Endodermal cell (in vitro differentiated cells): ENCODE measurements around the gene TIAM1. TPM values are rescaled to one million over a fixed set of nuclear protein-coding genes. Genes with fewer than 3 reads are reported as not detected.

Experiments
- DNase-seq: peaks from one replicate; pipeline ENCODE4 v3.0.0-alpha.2; 2017
- H3K27ac ChIP-seq: 2 replicates; pipeline ENCODE4 v1.5.1; 2013; ENCODE audit warnings: mild to moderate bottlenecking, low read depth, low read length, moderate library complexity
- H3K27me3 ChIP-seq: 2 replicates; pipeline ENCODE4 v1.6.1; 2013; ENCODE audit warnings: mild to moderate bottlenecking, low read length, moderate library complexity; ENCODE audit not compliant: insufficient read depth, control insufficient read depth, poor library complexity, severe bottlenecking
- H3K36me3 ChIP-seq: 2 replicates; pipeline ENCODE4 v1.7.0; 2013; ENCODE audit warnings: mild to moderate bottlenecking, low read length, moderate library complexity; ENCODE audit not compliant: control insufficient read depth, insufficient read depth
- H3K4me1 ChIP-seq: one replicate; pipeline ENCODE4 v1.7.0; 2013; ENCODE audit warnings: low read length; ENCODE audit not compliant: control insufficient read depth, insufficient read depth
- H3K4me3 ChIP-seq: 2 replicates; pipeline ENCODE4 v1.5.1; 2013; ENCODE audit warnings: mild to moderate bottlenecking, low read length, moderate library complexity
- H3K9ac ChIP-seq: 2 replicates; pipeline ENCODE4 v1.6.1; 2013; ENCODE audit warnings: mild to moderate bottlenecking, low read length, moderate library complexity; ENCODE audit not compliant: poor library complexity, severe bottlenecking; ENCODE audit errors: extremely low read depth
- H3K9me3 ChIP-seq: 2 replicates; pipeline ENCODE4 v1.6.1; 2013; ENCODE audit warnings: mild to moderate bottlenecking, low read length, moderate library complexity; ENCODE audit not compliant: control insufficient read depth
- H3K27ac Mint-ChIP-seq: 2 replicates; pipeline ENCODE4 v1.8.0; 2020; ENCODE audit warnings: mixed read lengths
- H3K27me3 Mint-ChIP-seq: 2 replicates; pipeline ENCODE4 v1.8.0; 2021; ENCODE audit warnings: mild to moderate bottlenecking, mixed read lengths; ENCODE audit not compliant: insufficient read depth
- H3K36me3 Mint-ChIP-seq: 2 replicates; pipeline ENCODE4 v1.8.0; 2020; ENCODE audit warnings: low read depth, mixed read lengths
- H3K4me1 Mint-ChIP-seq: 2 replicates; pipeline ENCODE4 v1.8.0; 2020; ENCODE audit warnings: mixed read lengths
- H3K4me3 Mint-ChIP-seq: 2 replicates; pipeline ENCODE4 v1.8.0; 2020; ENCODE audit warnings: mild to moderate bottlenecking, moderate library complexity, mixed read lengths
- H3K9me3 Mint-ChIP-seq: 2 replicates; pipeline ENCODE4 v1.8.0; 2020; ENCODE audit warnings: mild to moderate bottlenecking, mixed read lengths
- WGBS, 2 experiments: methylation state at CpG; one replicate each; pipeline versions ENCODE4 v1.1.5 to v1.1.7; 2013; ENCODE audit warnings: missing lambda C conversion rate in 2 of 2, mixed read lengths in 1 of 2; ENCODE audit not compliant: insufficient coverage in 1 of 2, insufficient read length in 1 of 2; 5-methylcytosine and 5-hydroxymethylcytosine counted together
- total RNA-seq, 2 donors: library from RNA; stranded (reverse); fragmentation: NEBNext Ultra II Directional in 1 of 2; extraction: Animal tissue kit (Norgen Biotek cat#: 25700) in 1 of 2; gene quantifications; 2 replicates in 1 of 2; 3 replicates in 1 of 2; pipeline ENCODE4 v1.2.1, GENCODE V29; 2021
- TF ChIP-seq, protein P1 (sequence below): fragments of 200-600 bp; sonication (generic); conservative IDR thresholded peaks from 2 replicates; pipeline ENCODE4 v1.5.0; 2021; ENCODE audit warnings: antibody characterized with exemption, mild to moderate bottlenecking

Gene TIAM1
- total RNA-seq, 2 donors from 2014 or later: 29.4 to 33.3 TPM

DNA sequence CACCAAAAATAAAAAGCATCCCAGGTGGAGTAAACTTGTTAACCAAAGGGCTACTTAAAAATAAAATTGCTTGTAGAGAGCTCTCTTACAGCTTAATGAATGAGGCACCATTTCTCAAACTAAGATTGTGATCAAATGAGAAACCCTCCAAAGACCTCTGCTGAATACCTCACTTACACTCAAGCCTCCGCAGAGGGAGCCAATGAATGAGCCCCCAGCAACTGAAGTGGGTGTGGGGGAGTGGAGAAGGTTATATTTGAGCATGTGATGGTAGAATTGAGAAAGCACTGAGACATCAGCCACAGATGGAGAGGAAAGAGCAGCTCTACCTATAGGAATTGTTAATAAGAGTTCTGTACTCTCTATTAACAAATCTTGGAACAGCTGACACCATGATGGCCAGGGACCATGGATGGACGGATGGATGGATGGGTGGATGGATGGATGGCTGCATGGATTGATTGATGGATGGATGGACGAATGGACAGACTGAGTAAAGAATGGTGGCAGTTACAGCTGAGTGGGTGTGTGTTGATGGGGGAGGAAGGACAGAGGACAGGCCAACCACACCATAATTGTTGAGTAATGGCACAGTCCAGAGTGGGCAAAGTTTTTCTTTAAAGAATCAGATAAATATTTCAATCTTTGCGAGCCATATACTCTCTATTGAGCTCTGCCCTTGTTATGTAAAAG is 20.3 kb upstream of the TIAM1 start:
- no peaks in the 10 kb centered on the region for H3K36me3 Mint-ChIP-seq
- Histone ChIP-seq H3K4me1 (no peaks in the 10 kb centered on the region), H3K9ac (no peak overlapping the region), H3K36me3 (no peaks in the 10 kb centered on the region), H3K4me3 (no peak overlapping the region), H3K27me3 (no peaks in the 10 kb centered on the region), H3K9me3 (no peaks in the 10 kb centered on the region), H3K27ac (no peak overlapping the region)
- H3K9me3 Mint-ChIP-seq: no peaks in the 10 kb centered on the region
- WGBS, 2 experiments: 89% methylated on average over 1 to 4 of the region's 4 CpGs
- peaks cover 3% of the 10 kb centered on the region for H3K4me1 Mint-ChIP-seq
- DNase-seq: no peak
- H3K4me3 Mint-ChIP-seq: no peak overlapping the region
- no peak overlapping the region for H3K27ac Mint-ChIP-seq
- H3K27me3 Mint-ChIP-seq: no peaks in the 10 kb centered on the region
- TF ChIP-seq, protein P1, sequence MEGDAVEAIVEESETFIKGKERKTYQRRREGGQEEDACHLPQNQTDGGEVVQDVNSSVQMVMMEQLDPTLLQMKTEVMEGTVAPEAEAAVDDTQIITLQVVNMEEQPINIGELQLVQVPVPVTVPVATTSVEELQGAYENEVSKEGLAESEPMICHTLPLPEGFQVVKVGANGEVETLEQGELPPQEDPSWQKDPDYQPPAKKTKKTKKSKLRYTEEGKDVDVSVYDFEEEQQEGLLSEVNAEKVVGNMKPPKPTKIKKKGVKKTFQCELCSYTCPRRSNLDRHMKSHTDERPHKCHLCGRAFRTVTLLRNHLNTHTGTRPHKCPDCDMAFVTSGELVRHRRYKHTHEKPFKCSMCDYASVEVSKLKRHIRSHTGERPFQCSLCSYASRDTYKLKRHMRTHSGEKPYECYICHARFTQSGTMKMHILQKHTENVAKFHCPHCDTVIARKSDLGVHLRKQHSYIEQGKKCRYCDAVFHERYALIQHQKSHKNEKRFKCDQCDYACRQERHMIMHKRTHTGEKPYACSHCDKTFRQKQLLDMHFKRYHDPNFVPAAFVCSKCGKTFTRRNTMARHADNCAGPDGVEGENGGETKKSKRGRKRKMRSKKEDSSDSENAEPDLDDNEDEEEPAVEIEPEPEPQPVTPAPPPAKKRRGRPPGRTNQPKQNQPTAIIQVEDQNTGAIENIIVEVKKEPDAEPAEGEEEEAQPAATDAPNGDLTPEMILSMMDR: no peak

GRCh38 chr21:31363720-31364119 is 19.7 kb upstream of the TIAM1 start:
- Mint-ChIP-seq H3K27ac (no peak overlapping the region), H3K4me1 (peaks cover 3% of the 10 kb centered on the region), H3K27me3 (no peaks in the 10 kb centered on the region), H3K9me3 (peaks cover 2% of the 10 kb centered on the region), H3K4me3 (no peak overlapping the region), H3K36me3 (no peaks in the 10 kb centered on the region)
- TF ChIP-seq, protein P1: no peak
- Histone ChIP-seq H3K4me1 (no peaks in the 10 kb centered on the region), H3K9ac (no peak overlapping the region), H3K27ac (no peak overlapping the region), H3K9me3 (no peaks in the 10 kb centered on the region), H3K36me3 (no peaks in the 10 kb centered on the region), H3K4me3 (no peak overlapping the region), H3K27me3 (no peaks in the 10 kb centered on the region)
- no peak for DNase-seq
- WGBS, 2 experiments: 100% methylated on average over 1 of the region's 1 CpG; no CpG with 5 or more reads in 1 of the 2 experiments

GRCh38 chr21:31360717-31361116 is 16.7 kb upstream of the TIAM1 start:
- H3K4me3 ChIP-seq: no peak overlapping the region
- Mint-ChIP-seq H3K4me3 (no peak overlapping the region), H3K9me3 (peaks cover 2% of the 10 kb centered on the region), H3K36me3 (no peaks in the 10 kb centered on the region), H3K4me1 (peaks cover 3% of the 10 kb centered on the region), H3K27ac (no peak overlapping the region), H3K27me3 (no peaks in the 10 kb centered on the region)
- no peaks in the 10 kb centered on the region for H3K36me3 ChIP-seq
- TF ChIP-seq, protein P1: no peak
- H3K4me1 ChIP-seq: no peaks in the 10 kb centered on the region
- no peaks in the 10 kb centered on the region for H3K27me3 ChIP-seq
- H3K9ac ChIP-seq: no peak overlapping the region
- DNase-seq: no peak
- H3K27ac ChIP-seq: no peak overlapping the region
- H3K9me3 ChIP-seq: no peaks in the 10 kb centered on the region
